GM21619 (cell line): Measurements from ENCODE around the gene GJB5.
"Not testable (repeated sequence)": the region's sequence is repeated elsewhere in the genome, so short reads cannot be mapped to it uniquely, and the experiment has no call there.

Experiments
- ATAC-seq: cut with Tn5 transposase; IDR thresholded peaks from one replicate; pipeline ENCODE4 v1.9.1; 2021; ENCODE audit not compliant: unreplicated experiment

Gene GJB5

DNA sequence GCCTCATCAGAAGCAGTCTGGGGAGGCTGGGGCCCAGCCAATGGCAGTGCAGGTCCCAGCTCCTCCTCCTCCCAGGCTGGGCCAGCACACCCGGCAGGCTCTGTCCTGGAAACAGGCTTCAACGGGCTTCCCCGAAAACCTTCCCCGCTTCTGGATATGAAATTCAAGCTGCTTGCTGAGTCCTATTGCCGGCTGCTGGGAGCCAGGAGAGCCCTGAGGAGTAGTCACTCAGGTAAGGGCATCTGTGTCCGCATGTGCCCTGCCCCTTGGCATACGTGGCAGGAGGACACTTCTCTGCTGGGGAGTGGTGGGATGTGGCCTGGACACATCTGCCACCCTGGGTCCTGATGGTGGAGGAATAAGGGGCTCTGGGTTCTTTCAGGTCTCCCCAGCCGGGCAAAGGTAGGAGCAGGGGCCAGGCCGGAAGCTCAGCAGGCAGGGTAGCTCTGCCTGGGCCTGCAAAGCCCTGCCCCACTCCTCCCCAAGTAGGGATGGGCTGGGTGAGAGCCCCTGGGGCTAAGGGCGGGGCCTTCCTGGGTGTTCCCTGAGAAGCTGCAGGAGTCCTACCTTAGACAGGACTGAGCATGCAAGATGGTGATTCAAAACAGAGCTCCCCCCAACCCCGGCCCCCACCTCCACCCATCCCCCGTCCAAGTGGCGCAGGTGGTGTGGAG lies at the start of gene GJB5:
Gene GJB5, plus strand, starts transcription at position 84 of the 674 bp plus-strand sequence. CDS start 2,284 bp downstream, outside the sequence.
- ATAC-seq, result no peak

GRCh38 chr1:34705077-34705476 lies 49.8 kb upstream of the GJB5 start:
- no peak for ATAC-seq

DNA sequence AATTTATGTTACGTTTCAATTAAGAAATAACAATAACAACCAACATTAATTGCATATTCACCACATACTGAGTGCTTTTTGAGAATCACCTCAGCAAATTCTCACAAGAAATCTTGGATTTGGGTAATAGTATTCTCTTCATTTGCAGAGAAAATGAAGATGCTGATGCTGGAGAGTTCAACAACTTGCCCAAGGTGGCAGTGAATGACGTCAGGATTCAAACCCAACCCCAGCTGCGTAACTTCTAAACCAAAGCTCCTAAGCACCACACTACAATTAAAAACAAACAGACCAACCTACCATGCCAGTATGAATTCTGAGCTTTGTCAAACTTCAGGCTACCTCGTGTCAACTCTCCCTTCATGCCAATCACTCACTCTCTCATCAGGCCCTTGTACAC lies 46.7 kb upstream of the GJB5 start:
- ATAC-seq, result no peak

DNA sequence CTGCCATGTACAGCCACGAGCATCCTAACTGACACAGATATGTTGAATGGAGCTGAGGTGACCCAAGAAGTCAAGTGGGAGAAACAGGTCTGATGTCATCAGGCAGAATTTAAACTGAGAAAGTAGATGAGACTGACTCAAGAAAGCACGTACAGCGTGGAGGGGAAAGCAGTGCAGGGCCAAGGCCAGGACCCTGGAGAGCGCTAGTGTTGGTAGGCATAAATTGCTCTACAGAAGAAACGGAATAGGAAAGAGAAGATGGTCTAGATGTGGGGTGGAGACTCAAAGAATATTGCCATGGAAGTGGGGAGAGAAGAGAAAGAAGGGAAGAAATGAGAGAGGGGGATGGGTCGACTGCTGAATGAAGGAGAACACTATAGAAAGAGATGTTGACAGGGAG lies 45.3 kb upstream of the GJB5 start:
- ATAC-seq, result no peak

GRCh38 chr1:34710812-34711211 lies 44.0 kb upstream of the GJB5 start:
- no peak for ATAC-seq

GRCh38 chr1:34711485-34711884 lies 43.4 kb upstream of the GJB5 start:
- no peak for ATAC-seq

DNA sequence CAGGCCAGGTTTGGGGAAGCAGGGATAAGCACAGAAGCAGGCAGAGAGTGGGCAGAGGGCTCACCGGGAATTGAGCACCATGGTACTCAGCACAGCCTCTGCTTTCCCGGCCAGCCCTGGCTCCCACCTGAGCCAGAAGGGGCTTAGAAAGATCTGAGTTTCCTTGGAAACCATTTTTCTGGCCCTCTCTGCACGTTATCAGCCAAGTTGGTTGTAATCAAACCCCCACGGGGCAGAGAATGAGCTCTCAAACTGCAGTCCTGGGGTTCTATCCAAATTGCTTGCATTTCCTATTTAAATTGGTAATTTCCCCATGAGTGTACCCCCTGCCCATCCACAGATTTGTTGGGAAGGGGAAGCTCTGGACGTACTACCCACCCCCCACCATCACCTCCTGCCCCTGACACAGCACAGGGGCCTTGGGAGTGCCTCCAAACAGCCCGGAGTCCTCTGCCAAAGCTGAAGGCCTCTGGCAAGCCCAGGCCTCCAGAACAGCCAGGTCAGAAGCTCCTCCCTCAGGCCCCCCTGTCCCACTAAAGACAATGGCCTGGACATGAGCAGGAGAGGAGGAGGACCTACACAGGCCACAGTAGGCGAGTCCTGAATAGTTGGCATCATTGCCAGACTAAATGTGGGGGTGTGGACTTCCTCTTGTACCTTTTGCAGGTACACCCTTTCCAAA lies 42.7 kb upstream of the GJB5 start:
- no peak for ATAC-seq

- ATAC-seq, result no peak
Measured at GRCh38 chr1:34713443-34713842, 41.4 kb upstream of the GJB5 start.

GRCh38 chr1:34714386-34714785 lies 40.5 kb upstream of the GJB5 start:
- no peak for ATAC-seq

DNA sequence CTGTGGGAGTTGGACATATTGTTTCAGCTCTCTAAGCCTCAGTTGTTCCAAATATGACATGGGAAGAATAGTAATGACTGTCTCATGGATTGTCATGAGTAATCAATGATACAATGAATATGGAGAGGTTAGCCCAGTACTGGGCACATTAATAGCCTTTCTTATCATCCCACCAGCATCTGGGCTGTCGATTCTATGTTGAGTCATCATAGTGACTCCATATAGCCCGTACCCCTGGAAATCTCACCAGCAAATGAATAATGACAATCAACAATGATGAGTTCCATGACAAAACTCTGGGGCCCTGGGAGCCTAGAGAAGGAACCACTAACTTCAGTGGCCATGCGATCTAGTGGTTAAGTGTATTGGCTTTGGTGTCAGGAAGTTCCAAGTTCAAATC lies 39.7 kb upstream of the GJB5 start:
- no peak for ATAC-seq

- ATAC-seq, result no peak
Measured at GRCh38 chr1:34721241-34721640, 33.6 kb upstream of the GJB5 start.

- ATAC-seq, result no peak
Measured at GRCh38 chr1:34721646-34722355, 33.0 kb upstream of the GJB5 start.

- ATAC-seq, result no peak
Measured at GRCh38 chr1:34726861-34727260, 28.0 kb upstream of the GJB5 start.

DNA sequence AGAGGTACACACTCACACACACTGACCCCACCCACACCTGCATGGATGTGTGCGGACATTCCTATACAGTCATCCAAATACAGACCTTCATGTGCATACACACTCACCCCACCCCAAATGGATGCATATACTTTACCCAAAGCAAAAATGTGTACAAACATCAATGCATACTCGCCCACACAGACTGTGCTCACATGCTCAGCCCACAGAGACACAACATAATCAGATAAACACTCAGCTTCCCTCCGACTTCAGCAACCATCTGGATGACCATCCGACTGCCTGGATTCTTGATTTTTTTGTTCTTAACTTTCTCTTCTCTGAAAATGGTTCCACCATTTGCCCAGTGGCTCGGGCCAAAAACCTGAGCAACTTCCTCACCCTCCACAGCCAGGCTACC lies 24.4 kb upstream of the GJB5 start:
- ATAC-seq, result no peak

- ATAC-seq, result not testable (repeated sequence)
Measured at GRCh38 chr1:34732831-34733230, 22.0 kb upstream of the GJB5 start.

DNA sequence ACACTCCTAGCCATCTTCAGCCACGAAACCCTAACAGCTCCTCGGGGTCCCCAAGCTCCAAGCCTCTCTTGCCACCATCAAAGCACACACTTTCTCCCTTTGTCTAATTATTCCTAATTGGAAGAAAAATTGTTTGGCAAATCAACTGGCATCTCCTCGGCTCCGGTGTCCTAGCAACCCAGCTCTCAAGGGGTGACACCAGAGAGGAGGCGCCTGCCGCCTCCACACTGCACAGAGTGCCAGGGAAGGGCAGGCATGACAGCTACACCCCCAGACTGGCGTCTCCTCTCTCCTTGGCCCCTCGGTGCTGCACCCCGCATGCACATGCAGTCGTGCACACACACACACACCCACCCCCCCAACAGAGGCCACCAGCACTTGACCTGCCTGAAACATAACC lies 18.2 kb upstream of the GJB5 start:
- no peak for ATAC-seq

DNA sequence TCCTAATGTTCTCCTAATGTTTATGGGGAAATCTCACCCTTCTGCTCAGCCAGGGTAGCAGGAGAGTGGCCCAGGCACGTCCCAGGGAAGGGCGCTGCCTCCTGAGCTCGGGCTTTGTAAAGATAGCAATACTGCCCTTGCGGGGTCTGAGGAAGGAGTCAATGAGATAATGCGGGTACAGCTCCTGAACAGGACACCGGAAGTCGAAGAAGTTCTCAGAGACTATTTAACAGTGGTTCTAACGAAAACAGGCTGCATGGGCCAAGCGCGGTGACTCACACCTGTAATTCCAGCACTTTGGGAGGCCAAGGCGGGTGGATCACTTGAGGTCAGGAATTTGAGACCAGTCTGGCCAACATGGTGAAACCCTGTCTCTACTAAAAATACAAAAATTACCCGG lies 17.6 kb upstream of the GJB5 start:
- not testable (repeated sequence) for ATAC-seq

DNA sequence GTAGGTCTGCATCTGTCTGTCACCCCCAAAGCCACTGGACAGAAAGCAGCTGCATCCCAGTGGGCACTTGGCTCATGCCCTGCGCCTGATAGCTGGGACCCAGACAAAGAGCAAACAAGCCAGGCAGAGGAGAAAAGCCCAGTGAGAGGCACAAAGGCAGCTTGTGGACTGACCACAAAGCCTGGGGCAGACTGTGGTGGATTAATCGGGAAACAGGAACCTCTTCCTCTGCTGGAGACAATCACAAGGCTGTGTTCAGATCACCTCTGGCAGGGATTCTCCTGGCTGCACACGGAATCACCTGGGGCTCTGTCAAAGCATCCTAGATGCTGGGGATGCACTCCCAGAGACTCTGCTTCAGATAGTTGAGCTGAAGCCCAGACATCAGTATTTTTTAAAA lies 15.2 kb upstream of the GJB5 start:
- ATAC-seq, result no peak

DNA sequence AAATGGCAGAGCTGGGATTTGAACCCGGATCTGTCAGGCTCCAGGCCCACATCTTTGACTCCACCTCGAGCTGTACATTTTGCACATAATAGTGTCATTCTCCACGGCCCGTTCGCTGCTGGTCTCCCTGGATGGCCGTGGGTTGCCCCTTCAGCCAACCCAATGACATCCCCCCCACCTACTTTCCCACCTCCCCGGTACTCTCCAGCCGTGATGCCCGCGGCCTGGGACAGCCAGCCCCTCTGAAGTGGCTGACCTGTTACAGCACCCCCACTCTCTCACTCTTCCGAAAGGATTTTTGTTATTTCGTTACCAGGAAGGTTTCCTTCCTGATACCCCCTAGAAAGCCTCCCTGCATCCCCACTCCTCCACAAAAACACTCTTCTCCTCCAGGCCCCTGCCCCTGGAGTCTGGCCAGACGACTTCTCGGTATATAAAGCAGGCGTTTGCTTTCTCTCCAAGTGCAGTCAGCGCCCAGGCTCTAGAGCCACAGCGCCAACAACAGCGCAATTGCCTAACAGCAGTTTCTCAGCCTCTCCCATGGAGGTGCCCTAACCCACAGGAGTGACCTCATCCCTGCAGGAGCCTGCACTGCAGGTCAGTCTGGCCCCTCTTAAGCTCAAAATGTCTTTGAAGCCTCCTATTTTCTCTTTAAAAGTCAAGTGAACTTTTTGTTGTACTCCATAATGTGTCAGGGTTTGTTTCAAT lies 14.5 kb upstream of the GJB5 start:
- ATAC-seq, result no peak

DNA sequence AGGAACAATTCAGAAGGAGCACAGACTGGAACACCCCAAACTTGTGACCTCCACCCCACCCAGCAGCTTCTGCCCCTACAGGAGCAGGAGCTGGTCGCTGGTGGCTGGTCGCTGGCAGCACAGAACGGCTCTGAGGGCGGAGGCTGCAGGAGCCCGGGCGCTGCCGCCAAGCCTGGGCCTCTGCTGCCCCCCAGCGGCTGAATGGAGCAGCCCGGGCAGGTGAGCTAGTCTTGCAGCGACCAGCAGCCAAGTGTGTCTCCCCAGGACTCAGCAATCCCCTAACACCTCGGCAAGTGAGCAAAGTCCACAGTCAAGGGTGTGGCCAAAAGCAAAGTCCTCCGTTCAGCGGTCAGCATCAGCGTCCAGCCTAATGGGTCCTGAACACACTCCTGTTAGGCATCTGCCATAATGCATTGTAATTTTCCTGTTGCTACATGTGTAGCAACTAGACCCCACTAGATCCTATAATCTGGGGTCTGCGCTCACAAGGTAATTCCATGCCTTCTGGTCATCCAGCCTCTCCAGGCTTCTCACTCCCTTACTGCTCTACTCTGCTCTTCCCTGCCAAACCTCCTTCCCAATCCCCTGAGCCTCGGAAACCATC lies 12.1 kb upstream of the GJB5 start:
- ATAC-seq, result peak; percentile 69

- ATAC-seq, result no peak
Measured at GRCh38 chr1:34743775-34744174, 11.1 kb upstream of the GJB5 start.
